ENCODE measurements around the gene ZNF526.

- TF ChIP-seq POLR2A (IDR thresholded peaks at IDR 0.05; ENCODE audit: low read length) (no peak), GATA1 (IDR thresholded peaks at IDR 0.05; ENCODE audit: low read depth, low read length) (no peak)
Measured at GRCh38 chr19:42245231-42245630, 25.1 kb downstream of the ZNF526 start.

Data from erythroblast (primary cell).